Panc1 (cell line): Measurements from ENCODE around the gene MC1R.

Experiments
- POLR2AphosphoS5 ChIP-seq: IDR thresholded peaks from 2 replicates; pipeline ENCODE4 v1.6.1; 2012; ENCODE audit warnings: mild to moderate bottlenecking, low read depth, low read length, moderate library complexity
- TF ChIP-seq, protein P1 (sequence below): fragments of 450-650 bp; IDR thresholded peaks from 2 replicates; pipeline ENCODE4 v1.5.1; 2017; ENCODE audit warnings: mild to moderate bottlenecking

DNA sequence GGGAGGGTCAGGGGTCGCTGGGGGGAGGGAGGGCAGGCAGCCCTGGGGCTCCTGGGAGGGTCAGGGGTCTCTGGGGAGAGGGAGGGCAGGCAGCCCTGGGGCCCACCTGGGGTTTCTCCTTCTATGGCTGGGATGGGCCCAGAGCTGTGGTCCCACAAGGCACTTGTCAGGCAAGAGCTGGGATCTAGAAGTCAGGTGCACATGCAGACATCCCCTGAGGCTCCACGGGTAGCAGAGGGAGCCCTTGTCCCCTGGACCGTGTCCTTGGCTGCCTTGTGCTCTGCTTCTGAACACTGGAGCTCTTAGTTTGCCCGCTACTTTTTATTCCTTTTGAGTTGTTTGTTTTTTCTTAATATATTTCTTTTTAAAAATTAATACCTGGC is 6.3 kb downstream of the MC1R start:
- TF ChIP-seq, protein P1, sequence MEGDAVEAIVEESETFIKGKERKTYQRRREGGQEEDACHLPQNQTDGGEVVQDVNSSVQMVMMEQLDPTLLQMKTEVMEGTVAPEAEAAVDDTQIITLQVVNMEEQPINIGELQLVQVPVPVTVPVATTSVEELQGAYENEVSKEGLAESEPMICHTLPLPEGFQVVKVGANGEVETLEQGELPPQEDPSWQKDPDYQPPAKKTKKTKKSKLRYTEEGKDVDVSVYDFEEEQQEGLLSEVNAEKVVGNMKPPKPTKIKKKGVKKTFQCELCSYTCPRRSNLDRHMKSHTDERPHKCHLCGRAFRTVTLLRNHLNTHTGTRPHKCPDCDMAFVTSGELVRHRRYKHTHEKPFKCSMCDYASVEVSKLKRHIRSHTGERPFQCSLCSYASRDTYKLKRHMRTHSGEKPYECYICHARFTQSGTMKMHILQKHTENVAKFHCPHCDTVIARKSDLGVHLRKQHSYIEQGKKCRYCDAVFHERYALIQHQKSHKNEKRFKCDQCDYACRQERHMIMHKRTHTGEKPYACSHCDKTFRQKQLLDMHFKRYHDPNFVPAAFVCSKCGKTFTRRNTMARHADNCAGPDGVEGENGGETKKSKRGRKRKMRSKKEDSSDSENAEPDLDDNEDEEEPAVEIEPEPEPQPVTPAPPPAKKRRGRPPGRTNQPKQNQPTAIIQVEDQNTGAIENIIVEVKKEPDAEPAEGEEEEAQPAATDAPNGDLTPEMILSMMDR, result no peak
- TF ChIP-seq POLR2AphosphoS5, result no peak
